Lower leg skin (tissue), 3 donors: ENCODE data around the gene NRGN.

Source experiments
- CTCF ChIP-seq, 3 donors: fragments of 450-650 bp; IDR thresholded peaks; one replicate each; pipeline ENCODE4 v1.5.1; 2016; ENCODE audit warnings: antibody characterized with exemption in 3 of 3, mild to moderate bottlenecking in 3 of 3, moderate library complexity in 2 of 3
- POLR2A ChIP-seq, 2 donors: fragments of 450-650 bp; IDR thresholded peaks; one replicate each; pipeline ENCODE4 v1.6.1; 2016 to 2017; ENCODE audit warnings: antibody characterized with exemption in 2 of 2, mild to moderate bottlenecking in 1 of 2, moderate library complexity in 1 of 2

- no peak for TF ChIP-seq CTCF (IDR thresholded peaks at IDR 0.05)
- no peak for TF ChIP-seq POLR2A (IDR thresholded peaks at IDR 0.05)
These were observed 5.6 kb downstream of the NRGN start for GRCh38 chr11:124745270-124745834.
